PC-3 (cell line): Measurements from ENCODE around the gene SLC35F2. TPM values are rescaled to one million over a fixed set of nuclear protein-coding genes. Genes with fewer than 3 reads are reported as not detected.
A peak's percentile ranks its signal among the peaks of the same experiment; 100 is the strongest.

ENCODE experiments used
- ATAC-seq: fragments of 200-7000 bp; cut with Tn5 transposase; 2 replicates; pipeline ENCODE4 v1.9.1; 2020; ENCODE audit warnings: mild to moderate bottlenecking, moderate library complexity
- BruUV-seq: library from RNA; stranded (reverse); fragments of 400-500 nt; replicated peaks from 2 replicates; lab custom pipeline; 2021; lab: Mats Ljungman, UMichigan
- CTCF ChIA-PET: fragments of 300-600 bp; sonication (Branson Sonifier 250); formaldehyde crosslinking; loops from one replicate; lab custom pipeline; 2022; ENCODE audit warnings: antibody characterized with exemption; lab: Charles Lee
- POLR2A ChIA-PET: fragments of 300-600 bp; sonication (Branson Sonifier 250); formaldehyde crosslinking; loops from one replicate; lab custom pipeline; 2022; ENCODE audit warnings: antibody characterized with exemption; ENCODE audit not compliant: unreplicated experiment; lab: Charles Lee
- DNase-seq: peaks from one replicate; pipeline ENCODE4 v3.0.0-alpha.2; 2015
- H2AFZ ChIP-seq: fragments of 300-600 bp; sonication (generic); 2 replicates; pipeline ENCODE4 v1.6.0; 2016; ENCODE audit warnings: antibody characterized with exemption, low read length
- H3F3A ChIP-seq: fragments of 300-600 bp; sonication (generic); one replicate; pipeline ENCODE4 v1.6.0; 2017; ENCODE audit warnings: antibody characterized with exemption, low read length, control low read depth, mild to moderate bottlenecking; ENCODE audit not compliant: unreplicated experiment
- H3K27ac ChIP-seq: fragments of 300-600 bp; sonication (generic); 2 replicates; pipeline ENCODE4 v1.5.1; 2016; ENCODE audit warnings: mild to moderate bottlenecking, low read length
- H3K27me3 ChIP-seq: fragments of 300-600 bp; sonication (generic); 2 replicates; pipeline ENCODE4 v1.6.1; 2016; ENCODE audit warnings: low read length, mixed read lengths
- H3K36me3 ChIP-seq: fragments of 300-600 bp; sonication (generic); 2 replicates; pipeline ENCODE4 v1.6.1; 2016; ENCODE audit warnings: low read depth, mixed run types, low read length, mixed read lengths
- H3K4me1 ChIP-seq: fragments of 300-600 bp; sonication (generic); 2 replicates; pipeline ENCODE4 v1.5.1; 2016; ENCODE audit warnings: low read length; ENCODE audit not compliant: insufficient read depth
- H3K4me2 ChIP-seq: fragments of 300-600 bp; sonication (generic); 2 replicates; pipeline ENCODE4 v1.6.0; 2016; ENCODE audit warnings: low read length
- H3K4me3 ChIP-seq: fragments of 300-600 bp; sonication (generic); 2 replicates; pipeline ENCODE4 v1.5.1; 2016; ENCODE audit warnings: mild to moderate bottlenecking, low read length, mixed read lengths
- H3K79me2 ChIP-seq: fragments of 300-600 bp; sonication (generic); 2 replicates; pipeline ENCODE4 v1.6.1; 2017; ENCODE audit warnings: low read length, mixed read lengths
- H3K9ac ChIP-seq: fragments of 300-600 bp; sonication (generic); 2 replicates; pipeline ENCODE4 v1.6.0; 2016; ENCODE audit warnings: mild to moderate bottlenecking, low read length
- H3K9me2 ChIP-seq: fragments of 300-600 bp; sonication (generic); replicated peaks from 2 replicates; pipeline ENCODE4 v1.6.1; 2016; ENCODE audit warnings: mixed run types, low read length, mixed read lengths
- H3K9me3 ChIP-seq: fragments of 300-600 bp; sonication (generic); 2 replicates; pipeline ENCODE4 v1.6.1; 2016; ENCODE audit warnings: low read length, mixed read lengths
- H4K20me1 ChIP-seq: fragments of 300-600 bp; sonication (generic); 2 replicates; pipeline ENCODE4 v1.6.1; 2016; ENCODE audit warnings: low read length, mixed read lengths
- CTCF ChIP-seq: fragments of 300-600 bp; sonication (generic); conservative IDR thresholded peaks from 2 replicates; pipeline ENCODE4 v1.5.1; 2017; ENCODE audit warnings: antibody characterized with exemption, low read depth, mild to moderate bottlenecking, low read length
- EZH2 ChIP-seq: fragments of 300-600 bp; sonication (generic); IDR thresholded peaks from one replicate; pipeline ENCODE4 v1.6.1; 2017; ENCODE audit warnings: antibody characterized with exemption, mild to moderate bottlenecking, low read length; ENCODE audit not compliant: unreplicated experiment
- EZH2phosphoT487 ChIP-seq: fragments of 300-600 bp; sonication (generic); IDR thresholded peaks from 2 replicates; pipeline ENCODE4 v1.6.1; 2018; ENCODE audit warnings: mild to moderate bottlenecking, antibody characterized with exemption, low read length, borderline replicate concordance
- intact Hi-C: fragments of 100-400 bp; cut with micrococcal nuclease; formaldehyde crosslinking; loops from 2 replicates; pipeline ENCODE4 v1.9.0; 2023
- total RNA-seq: library from RNA; depleted of rRNA; stranded (reverse); fragments of >200 nt; gene quantifications from 2 replicates; pipeline ENCODE4 v1.2.3, GENCODE V29; 2014

The SLC35F2 gene
- total RNA-seq, 1 experiment from 2014 or later = 210 TPM

- ChIA-PET POLR2A (no interaction called here), CTCF (no interaction called here)
- no peaks in the 10 kb centered on the region for H3K36me3 ChIP-seq
- no peak overlapping the region for H3K4me3 ChIP-seq
- no peaks in the 10 kb centered on the region for H3K9me2 ChIP-seq
- no peak overlapping the region for H2AFZ ChIP-seq
- intact Hi-C loops = no loop called here
- no peaks in the 10 kb centered on the region for H4K20me1 ChIP-seq
- no peak overlapping the region for H3K27ac ChIP-seq
- H3F3A ChIP-seq = no peaks in the 10 kb centered on the region
- TF ChIP-seq EZH2phosphoT487 (no peak), EZH2 (no peak), CTCF (no peak)
- no TSS peak for BruUV-seq
- peaks cover 54% of the 10 kb centered on the region for H3K27me3 ChIP-seq
- H3K9me3 ChIP-seq = no peaks in the 10 kb centered on the region
- DNase-seq = peak; percentile 34
- no peak overlapping the region for H3K4me2 ChIP-seq
- no peaks in the 10 kb centered on the region for H3K4me1 ChIP-seq
- ATAC-seq = no peak
- H3K79me2 ChIP-seq = no peaks in the 10 kb centered on the region
- H3K9ac ChIP-seq = no peak overlapping the region
These were observed 107.5 kb downstream of the SLC35F2 start for GRCh38 chr11:107751082-107751481.

GRCh38 chr11:107750313-107750712 is 108.3 kb downstream of the SLC35F2 start:
- ATAC-seq = no peak
- CTCF ChIA-PET = no interaction called here
- H2AFZ ChIP-seq = no peak overlapping the region
- no peak overlapping the region for H3K4me3 ChIP-seq
- H3F3A ChIP-seq = no peaks in the 10 kb centered on the region
- TF ChIP-seq CTCF = no peak
- TF ChIP-seq EZH2phosphoT487 = no peak
- TF ChIP-seq EZH2 = no peak
- POLR2A ChIA-PET = no interaction called here
- H3K4me2 ChIP-seq = no peak overlapping the region
- intact Hi-C loops = no loop called here
- no peaks in the 10 kb centered on the region for H4K20me1 ChIP-seq
- no peak overlapping the region for H3K9ac ChIP-seq
- no peak for DNase-seq
- no peaks in the 10 kb centered on the region for H3K79me2 ChIP-seq
- BruUV-seq = no TSS peak
- no peaks in the 10 kb centered on the region for H3K4me1 ChIP-seq
- no peak overlapping the region for H3K27ac ChIP-seq
- peaks cover 54% of the 10 kb centered on the region for H3K27me3 ChIP-seq
- H3K36me3 ChIP-seq = no peaks in the 10 kb centered on the region
- no peaks in the 10 kb centered on the region for H3K9me2 ChIP-seq
- H3K9me3 ChIP-seq = no peaks in the 10 kb centered on the region

DNA sequence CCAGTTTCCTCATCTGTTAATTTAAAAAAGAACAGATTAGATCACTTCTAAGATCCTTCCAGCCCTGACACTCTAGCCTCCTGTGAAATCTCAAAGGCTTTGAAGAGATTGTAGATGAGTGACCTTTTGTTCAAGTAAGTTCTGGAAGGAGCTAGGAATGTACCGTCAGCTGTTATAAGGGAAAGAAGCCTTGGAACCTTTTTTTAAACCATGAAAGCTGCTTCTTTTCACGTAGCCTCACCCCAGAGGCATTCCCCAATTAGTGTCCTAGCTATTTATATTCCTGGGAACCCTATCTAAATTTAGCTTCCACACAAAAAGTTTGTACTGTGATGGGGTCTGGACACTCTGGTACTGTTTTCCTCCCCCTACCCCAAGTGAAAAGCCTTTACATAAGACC is 111.0 kb downstream of the SLC35F2 start:
- CTCF ChIA-PET = no interaction called here

More for the DNA sequence above, 111.0 kb downstream of the SLC35F2 start:
- intact Hi-C loops = no loop called here
- Histone ChIP-seq H3F3A (no peaks in the 10 kb centered on the region), H2AFZ (no peak overlapping the region), H3K4me1 (no peaks in the 10 kb centered on the region), H3K36me3 (no peaks in the 10 kb centered on the region), H3K9ac (no peak overlapping the region), H3K9me3 (no peaks in the 10 kb centered on the region), H3K4me2 (no peak overlapping the region), H3K9me2 (no peaks in the 10 kb centered on the region), H3K79me2 (no peaks in the 10 kb centered on the region), H3K4me3 (no peak overlapping the region), H4K20me1 (no peaks in the 10 kb centered on the region), H3K27ac (no peak overlapping the region), H3K27me3 (peaks cover 55% of the 10 kb centered on the region)
- TF ChIP-seq CTCF (no peak), EZH2phosphoT487 (no peak), EZH2 (no peak)
- ATAC-seq (no peak), DNase-seq (no peak)
- POLR2A ChIA-PET = no interaction called here
- no TSS peak for BruUV-seq
